Tibial artery (tissue), 4 donors: ENCODE results near the gene AGAP1.
A peak's percentile ranks its signal among the peaks of the same experiment; 100 is the strongest.

Source experiments
- DNase-seq, 2 donors: peaks; one replicate each; pipeline ENCODE4 v3.0.0-alpha.2; 2019
- H3K27ac ChIP-seq, 2 donors: fragments of 200-600 bp; sonication (generic) in 1 of 2; 1 replicate in 1 of 2; 2 replicates in 1 of 2; pipeline ENCODE4 v1.5.1; 2018 to 2019; ENCODE audit warnings: mild to moderate bottlenecking in 1 of 2
- H3K27me3 ChIP-seq, 2 donors: fragments of 200-600 bp; sonication (generic) in 1 of 2; one replicate each; pipeline versions ENCODE4 v1.5.1 to v1.6.0; 2016 to 2019
- H3K36me3 ChIP-seq, 3 donors: fragments of 200-600 bp; sonication (generic) in 2 of 3; one replicate each; pipeline ENCODE4 v1.5.1; 2016 to 2019; ENCODE audit warnings: mild to moderate bottlenecking in 2 of 3
- H3K4me1 ChIP-seq, 4 donors: fragments of 200-600 bp; sonication (generic) in 2 of 4; 1 replicate in 3 of 4; 2 replicates in 1 of 4; pipeline ENCODE4 v1.5.1; 2016 to 2019
- H3K4me3 ChIP-seq, 2 donors: fragments of 200-600 bp; sonication (generic) in 1 of 2; 1 replicate in 1 of 2; 2 replicates in 1 of 2; pipeline ENCODE4 v1.5.1; 2018 to 2019; ENCODE audit warnings: mild to moderate bottlenecking in 2 of 2
- H3K9me3 ChIP-seq, 3 donors: fragments of 200-600 bp; sonication (generic) in 1 of 3; one replicate each; pipeline ENCODE4 v1.5.1; 2016 to 2019
- intact Hi-C: fragments of 100-400 bp; cut with DNase I; formaldehyde crosslinking; loops from one replicate; pipeline ENCODE4 v1.15.0; 2023; ENCODE audit warnings: low total_unique reads
- TF ChIP-seq, protein P1 (sequence below), 2 experiments: fragments of 200-600 bp in 1 of 2; fragments of 450-650 bp in 1 of 2; IDR thresholded peaks; one replicate each; pipeline ENCODE4 v1.5.1; 2017 to 2019; ENCODE audit warnings: antibody characterized with exemption in 2 of 2, mild to moderate bottlenecking in 1 of 2, moderate library complexity in 1 of 2

AGAP1 gene

GRCh38 chr2:235694721-235695601, 201.1 kb downstream of the AGAP1 start:
- TF ChIP-seq, protein P1, sequence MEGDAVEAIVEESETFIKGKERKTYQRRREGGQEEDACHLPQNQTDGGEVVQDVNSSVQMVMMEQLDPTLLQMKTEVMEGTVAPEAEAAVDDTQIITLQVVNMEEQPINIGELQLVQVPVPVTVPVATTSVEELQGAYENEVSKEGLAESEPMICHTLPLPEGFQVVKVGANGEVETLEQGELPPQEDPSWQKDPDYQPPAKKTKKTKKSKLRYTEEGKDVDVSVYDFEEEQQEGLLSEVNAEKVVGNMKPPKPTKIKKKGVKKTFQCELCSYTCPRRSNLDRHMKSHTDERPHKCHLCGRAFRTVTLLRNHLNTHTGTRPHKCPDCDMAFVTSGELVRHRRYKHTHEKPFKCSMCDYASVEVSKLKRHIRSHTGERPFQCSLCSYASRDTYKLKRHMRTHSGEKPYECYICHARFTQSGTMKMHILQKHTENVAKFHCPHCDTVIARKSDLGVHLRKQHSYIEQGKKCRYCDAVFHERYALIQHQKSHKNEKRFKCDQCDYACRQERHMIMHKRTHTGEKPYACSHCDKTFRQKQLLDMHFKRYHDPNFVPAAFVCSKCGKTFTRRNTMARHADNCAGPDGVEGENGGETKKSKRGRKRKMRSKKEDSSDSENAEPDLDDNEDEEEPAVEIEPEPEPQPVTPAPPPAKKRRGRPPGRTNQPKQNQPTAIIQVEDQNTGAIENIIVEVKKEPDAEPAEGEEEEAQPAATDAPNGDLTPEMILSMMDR (IDR thresholded peaks at IDR 0.05): no peak
- Histone ChIP-seq H3K4me1 (peaks cover 0 to 3% (median 0%) of the 10 kb centered on the region in 4 donors), H3K27me3 (no peaks in the 10 kb centered on the region), H3K27ac (no peak overlapping the region), H3K36me3 (no peaks in the 10 kb centered on the region), H3K9me3 (no peaks in the 10 kb centered on the region), H3K4me3 (no peak overlapping the region)
- intact Hi-C loops: no loop called here
- DNase-seq: no peak

- Histone ChIP-seq H3K9me3 (no peaks in the 10 kb centered on the region), H3K27me3 (no peaks in the 10 kb centered on the region), H3K27ac (no peak overlapping the region), H3K4me3 (no peak overlapping the region), H3K36me3 (no peaks in the 10 kb centered on the region), H3K4me1 (no peaks in the 10 kb centered on the region)
- intact Hi-C loops: no loop called here
- TF ChIP-seq, protein P1 (IDR thresholded peaks at IDR 0.05): no peak
- peak in 1 of 2 donors; percentile 46 for DNase-seq
These were observed 201.7 kb downstream of the AGAP1 start for GRCh38 chr2:235695602-235695895.

DNA sequence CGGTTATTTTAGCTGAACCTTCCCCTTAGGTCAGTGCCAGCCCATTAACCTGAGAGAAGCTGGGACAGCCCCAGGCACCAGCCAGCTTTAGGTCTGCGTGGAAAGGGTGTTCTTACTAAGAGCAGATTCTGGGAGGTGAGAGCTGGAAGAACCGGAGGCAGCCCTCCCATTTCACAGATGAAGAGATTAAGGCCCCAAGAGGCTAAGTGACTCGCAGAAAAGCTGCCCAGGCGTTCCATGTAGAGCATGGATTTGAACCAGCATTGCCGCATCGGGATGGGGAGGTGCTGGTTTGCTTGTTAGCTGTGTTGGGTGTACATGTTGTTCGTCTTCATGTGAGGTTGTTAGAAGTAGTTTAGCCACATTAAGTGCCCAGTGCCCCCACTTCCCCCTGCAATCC, 203.2 kb downstream of the AGAP1 start:
- Histone ChIP-seq H3K4me1 (peaks cover 0 to 10% (median 6%) of the 10 kb centered on the region in 4 donors), H3K36me3 (no peaks in the 10 kb centered on the region), H3K27me3 (no peaks in the 10 kb centered on the region), H3K4me3 (no peak overlapping the region), H3K27ac (no peak overlapping the region), H3K9me3 (no peaks in the 10 kb centered on the region)
- TF ChIP-seq, protein P1 (IDR thresholded peaks at IDR 0.05): no peak
- DNase-seq: peak in 1 of 2 donors; percentile 20
- intact Hi-C loops: no loop called here

GRCh38 chr2:235698028-235698427, 204.2 kb downstream of the AGAP1 start:
- intact Hi-C loops: no loop called here
- Histone ChIP-seq H3K27me3 (no peaks in the 10 kb centered on the region), H3K9me3 (no peaks in the 10 kb centered on the region), H3K36me3 (no peaks in the 10 kb centered on the region), H3K4me3 (no peak overlapping the region), H3K4me1 (peaks cover 0 to 18% (median 9%) of the 10 kb centered on the region in 4 donors), H3K27ac (no peak overlapping the region)
- TF ChIP-seq, protein P1 (IDR thresholded peaks at IDR 0.05): no peak
- DNase-seq: peak in 1 of 2 donors; percentile 33

DNA sequence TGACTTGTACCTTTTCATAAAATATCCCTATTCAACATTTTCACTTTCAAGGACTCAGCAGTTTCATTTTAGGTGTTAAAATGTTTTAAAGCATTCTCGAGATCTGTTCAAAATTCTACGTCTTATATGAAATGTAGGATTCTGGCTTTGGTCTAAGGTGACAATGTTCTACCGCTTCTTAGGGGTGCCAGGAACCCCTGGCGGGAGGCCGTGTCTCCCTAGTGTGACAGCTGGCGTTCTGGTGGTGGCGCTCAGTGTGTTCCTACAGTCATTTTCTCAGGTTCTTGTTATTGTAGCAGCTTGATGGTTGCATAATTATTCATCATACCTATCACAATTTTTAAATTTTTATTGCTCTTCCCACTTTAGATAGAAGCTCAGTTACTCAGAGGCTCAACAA, 204.6 kb downstream of the AGAP1 start:
- Histone ChIP-seq H3K36me3 (no peaks in the 10 kb centered on the region), H3K9me3 (no peaks in the 10 kb centered on the region), H3K4me1 (peaks cover 0 to 22% (median 11%) of the 10 kb centered on the region in 4 donors), H3K27me3 (no peaks in the 10 kb centered on the region), H3K27ac (no peak overlapping the region), H3K4me3 (no peak overlapping the region)
- intact Hi-C loops: no loop called here
- no peak for DNase-seq
- TF ChIP-seq, protein P1 (IDR thresholded peaks at IDR 0.05): no peak
